ENCODE results near the gene EFCAB8.
A peak's percentile ranks its signal among the peaks of the same experiment; 100 is the strongest.

EFCAB8 gene

GRCh38 chr20:32858701-32859372 lies at the start of gene EFCAB8:
TSS of gene EFCAB8 (plus strand) at chr20:32858923. CDS start at chr20:32863793, 4,870 bp downstream.
- no peak for DNase-seq

GRCh38 chr20:32809907-32810306 lies 48.8 kb upstream of the EFCAB8 start:
- no peak for DNase-seq

GRCh38 chr20:32810941-32811340 lies 47.8 kb upstream of the EFCAB8 start:
- no peak for DNase-seq

- no peak for DNase-seq
These were observed 46.8 kb upstream of the EFCAB8 start for GRCh38 chr20:32811886-32812285.

- DNase-seq: peak; percentile 87
These were observed 38.6 kb upstream of the EFCAB8 start for GRCh38 chr20:32819992-32820697.

GRCh38 chr20:32820698-32821377 lies 37.9 kb upstream of the EFCAB8 start:
- DNase-seq: no peak

GRCh38 chr20:32822225-32822624 lies 36.5 kb upstream of the EFCAB8 start:
- DNase-seq: no peak

- no peak for DNase-seq
These were observed 35.6 kb upstream of the EFCAB8 start for GRCh38 chr20:32823078-32823477.

GRCh38 chr20:32823737-32824588 lies 34.8 kb upstream of the EFCAB8 start:
- DNase-seq: no peak

- no peak for DNase-seq
These were observed 30.6 kb upstream of the EFCAB8 start for GRCh38 chr20:32828029-32828680.

GRCh38 chr20:32829311-32830005 lies 29.3 kb upstream of the EFCAB8 start:
- no peak for DNase-seq

- DNase-seq: no peak
These were observed 28.3 kb upstream of the EFCAB8 start for GRCh38 chr20:32830437-32830836.

GRCh38 chr20:32831982-32832381 lies 26.7 kb upstream of the EFCAB8 start:
- DNase-seq: no peak

- no peak for DNase-seq
These were observed 26.1 kb upstream of the EFCAB8 start for GRCh38 chr20:32832664-32833063.

GRCh38 chr20:32834972-32835371 lies 23.8 kb upstream of the EFCAB8 start:
- DNase-seq: no peak

GRCh38 chr20:32837157-32837556 lies 21.6 kb upstream of the EFCAB8 start:
- no peak for DNase-seq

- DNase-seq: no peak
These were observed 19.3 kb upstream of the EFCAB8 start for GRCh38 chr20:32839227-32839981.

GRCh38 chr20:32839982-32840285 lies 18.8 kb upstream of the EFCAB8 start:
- no peak for DNase-seq

- no peak for DNase-seq
These were observed 17.5 kb upstream of the EFCAB8 start for GRCh38 chr20:32841174-32841573.

GRCh38 chr20:32841632-32842031 lies 17.1 kb upstream of the EFCAB8 start:
- DNase-seq: no peak

Data from stimulated activated CD4-positive, alpha-beta T cell treated with anti-CD3 and anti-CD28 coated beads, Interleukin-12 subunit alpha, Interleukin-12 subunit beta, amount 100 ng/mL, for 4 hours (primary cell).